NCI-H1930 (cell line): ENCODE measurements around the gene S100A13.
A peak's percentile ranks its signal among the peaks of the same experiment; 100 is the strongest.
"Not testable (repeated sequence)": the region's sequence is repeated elsewhere in the genome, so short reads cannot be mapped to it uniquely, and the experiment has no call there.

Experiments used
- DNase-seq, 2 experiments: peaks; one replicate each; lab custom pipeline; 2025; lab: John Stamatoyannopoulos, UW

S100A13 gene

DNA sequence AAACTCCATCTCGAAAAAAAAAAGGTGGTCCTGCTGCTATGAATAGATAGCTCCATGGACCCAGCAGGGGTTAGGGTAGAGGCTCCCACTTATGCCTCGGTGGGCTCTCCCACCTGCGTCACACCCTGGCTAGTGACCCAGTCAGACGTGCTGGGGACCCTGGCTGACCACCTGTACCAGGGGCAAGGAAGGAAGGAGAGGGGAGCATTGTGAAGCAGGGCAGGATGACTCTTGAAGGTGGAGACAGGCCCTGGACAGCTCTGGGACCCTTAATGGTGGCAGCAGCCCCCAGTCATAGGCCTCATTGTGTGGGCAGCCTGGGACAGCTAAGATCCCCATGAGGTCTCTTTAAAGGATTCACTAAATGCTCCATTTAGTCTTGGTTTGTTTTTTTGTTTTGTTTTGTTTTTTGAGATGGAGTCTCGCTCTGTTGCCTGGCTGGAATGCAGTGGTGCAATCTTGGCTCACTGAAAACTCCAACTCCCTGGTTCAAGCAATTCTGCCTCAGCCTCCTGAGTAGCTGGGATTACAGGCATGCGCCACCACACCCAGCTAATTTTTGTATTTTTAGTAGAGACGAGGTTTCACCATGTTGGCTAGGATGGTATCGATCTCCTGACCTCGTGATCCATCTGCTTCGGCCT, 20.8 kb upstream of the S100A13 start:
- no peak for DNase-seq

DNA sequence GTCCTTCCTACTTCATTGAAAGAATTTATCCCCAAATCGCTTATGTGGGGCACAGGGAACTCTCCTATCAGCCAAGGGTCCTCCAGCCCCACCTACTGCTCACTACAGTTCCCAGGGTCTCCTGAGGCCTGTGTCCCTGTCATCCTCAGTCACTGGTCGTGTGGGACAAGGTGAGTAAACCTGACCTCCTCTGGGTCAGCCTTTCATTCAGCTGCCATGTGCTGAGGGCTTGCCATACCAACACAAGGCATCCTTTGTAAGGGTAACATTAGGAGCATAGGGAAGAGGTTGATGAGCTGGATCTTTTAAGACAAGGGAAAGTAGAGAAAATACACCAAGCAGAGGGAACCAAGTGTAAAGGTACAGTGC, 20.0 kb upstream of the S100A13 start:
- DNase-seq: no peak

DNA sequence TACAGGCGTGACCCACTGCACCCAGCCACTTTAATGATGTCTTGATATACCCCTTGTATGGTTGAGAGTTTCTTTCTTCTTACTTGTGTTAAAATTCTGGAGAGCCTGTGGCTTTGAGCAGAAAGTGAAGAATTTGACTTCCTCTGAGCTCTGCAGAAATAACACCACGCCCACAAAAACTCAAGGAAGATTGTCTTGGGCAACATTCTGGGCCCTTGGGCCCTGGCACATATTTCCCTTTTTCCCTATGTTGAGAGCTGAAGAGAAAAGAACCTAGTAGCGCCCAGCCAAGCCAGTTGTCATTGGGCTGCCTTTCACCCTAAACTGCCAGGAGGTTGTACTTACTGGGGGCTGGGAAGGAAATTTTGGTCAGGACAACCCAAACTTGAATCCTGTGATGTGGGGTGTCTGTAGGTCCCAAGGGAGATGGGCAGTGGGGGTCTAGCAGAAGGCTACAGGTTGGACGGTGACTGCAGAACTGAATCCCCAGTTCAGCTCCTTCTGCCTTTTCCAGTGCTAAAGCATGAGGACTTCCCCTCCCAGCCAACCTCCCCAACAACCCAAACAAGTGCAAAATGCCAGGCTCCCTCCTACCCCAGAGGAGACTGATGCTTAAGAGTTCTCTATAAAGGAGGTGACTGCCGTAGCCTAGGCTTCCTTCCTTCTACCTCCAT, 19.5 kb upstream of the S100A13 start:
- no peak for DNase-seq

DNA sequence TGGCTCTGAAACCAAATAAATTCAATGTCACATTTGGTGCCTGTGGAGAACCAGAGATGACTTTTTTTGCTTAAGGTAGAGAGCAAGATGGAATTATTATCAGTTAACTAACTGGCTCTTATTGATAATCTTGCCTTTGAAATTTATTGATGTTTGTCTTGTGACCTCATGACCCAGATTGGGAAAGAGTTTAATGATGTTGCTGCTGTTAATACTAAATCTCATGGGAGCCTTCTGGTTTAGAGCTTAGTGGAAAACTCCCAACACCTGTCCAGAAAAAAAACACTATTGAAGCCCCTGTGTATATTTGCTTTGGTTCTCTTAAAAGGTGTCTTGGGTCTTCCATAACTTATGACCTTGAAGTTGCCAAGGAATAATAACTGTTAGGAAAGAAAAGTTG, 16.5 kb upstream of the S100A13 start:
- no peak for DNase-seq

DNA sequence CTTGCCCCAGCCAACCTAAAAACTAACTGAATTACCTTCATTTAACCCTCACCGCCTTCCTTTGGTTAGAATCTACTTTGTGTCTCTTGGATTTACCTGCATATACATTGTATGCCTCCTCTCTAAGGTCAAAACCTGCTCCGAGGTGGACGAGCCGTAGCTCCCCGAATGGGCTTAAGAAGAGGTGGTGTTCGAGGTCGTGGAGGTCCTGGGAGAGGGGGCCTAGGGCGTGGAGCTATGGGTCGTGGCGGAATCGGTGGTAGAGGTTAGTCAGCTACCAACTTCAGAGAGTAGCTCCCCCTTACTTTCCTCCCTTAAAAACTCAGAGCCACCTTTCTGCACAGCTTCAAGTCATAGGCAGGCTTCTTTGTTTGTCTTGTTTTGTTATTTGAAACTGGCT, 15.8 kb upstream of the S100A13 start:
- DNase-seq: no peak

DNA sequence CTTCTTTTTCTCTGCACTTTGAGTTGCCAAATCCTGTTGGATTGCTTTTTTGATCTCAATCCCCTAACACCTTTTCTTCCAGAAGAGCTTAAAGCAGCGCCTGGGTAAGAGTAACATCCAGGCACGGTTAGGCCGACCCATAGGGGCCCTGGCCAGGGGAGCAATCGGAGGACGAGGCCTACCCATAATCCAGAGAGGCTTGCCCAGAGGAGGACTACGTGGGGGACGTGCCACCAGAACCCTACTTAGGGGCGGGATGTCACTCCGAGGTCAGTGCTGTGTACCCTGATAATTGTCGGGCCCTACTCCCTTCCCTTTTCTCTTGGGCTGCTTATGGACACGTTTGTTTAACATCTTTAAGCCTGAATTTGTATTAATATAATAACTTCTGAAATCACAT, 14.9 kb upstream of the S100A13 start:
- DNase-seq: no peak

DNA sequence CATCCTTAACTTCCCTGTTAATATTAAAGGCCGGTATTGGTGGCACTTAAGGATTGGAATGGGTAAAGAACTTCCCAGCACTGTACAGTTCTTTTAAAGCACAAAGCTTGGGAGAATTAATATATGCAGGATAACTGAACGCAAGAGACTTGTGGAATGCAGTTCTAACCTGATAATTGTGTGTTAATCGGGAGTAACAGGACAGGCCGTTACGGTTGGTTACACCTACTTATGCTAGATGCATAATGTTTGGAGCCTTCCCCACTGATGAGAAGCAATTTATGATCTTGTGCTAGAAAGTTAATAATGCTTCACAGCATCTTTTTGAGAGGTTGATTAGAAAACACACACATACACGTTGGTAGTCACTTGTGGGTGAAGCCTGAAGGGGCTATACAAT, 13.6 kb upstream of the S100A13 start:
- no peak for DNase-seq

DNA sequence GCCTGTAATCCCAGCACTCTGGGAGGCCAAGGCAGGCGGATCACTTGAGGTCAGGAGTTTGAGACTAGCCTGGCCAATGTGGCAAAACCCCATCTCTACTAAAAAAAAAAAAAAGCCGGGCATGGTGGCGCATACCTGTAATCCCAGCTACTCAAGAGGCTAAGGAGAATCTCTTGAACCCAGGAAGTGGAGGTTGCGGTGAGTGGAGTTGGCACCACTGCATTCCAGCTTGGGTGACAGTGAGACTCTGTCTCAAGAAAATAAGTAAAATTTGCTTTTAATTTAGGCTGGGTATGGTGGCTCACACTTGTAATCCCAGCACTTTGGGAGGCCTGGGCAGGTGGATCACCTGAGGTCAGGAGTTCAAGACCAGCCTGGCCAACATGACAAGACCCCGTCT, 12.9 kb upstream of the S100A13 start:
- DNase-seq: not testable (repeated sequence)

DNA sequence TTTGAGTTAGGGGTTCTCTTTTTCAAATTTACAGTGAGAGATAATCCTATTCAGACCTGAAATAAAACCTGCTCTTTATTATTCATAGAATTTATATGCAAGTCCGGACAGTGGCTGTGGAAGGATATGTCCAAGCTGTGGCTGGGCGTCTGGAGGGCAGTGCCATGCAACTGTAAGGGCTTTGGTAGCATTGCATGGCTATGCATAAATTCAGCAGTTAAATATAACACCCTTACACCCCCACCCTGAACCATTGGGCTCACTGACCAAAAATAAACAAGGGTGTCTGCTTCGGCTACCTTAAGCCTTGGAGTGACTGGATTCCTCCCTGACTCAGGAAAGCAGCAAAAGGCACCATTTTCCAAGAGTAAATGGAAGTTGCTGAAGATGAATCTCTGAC, 12.0 kb upstream of the S100A13 start:
- DNase-seq: no peak

DNA sequence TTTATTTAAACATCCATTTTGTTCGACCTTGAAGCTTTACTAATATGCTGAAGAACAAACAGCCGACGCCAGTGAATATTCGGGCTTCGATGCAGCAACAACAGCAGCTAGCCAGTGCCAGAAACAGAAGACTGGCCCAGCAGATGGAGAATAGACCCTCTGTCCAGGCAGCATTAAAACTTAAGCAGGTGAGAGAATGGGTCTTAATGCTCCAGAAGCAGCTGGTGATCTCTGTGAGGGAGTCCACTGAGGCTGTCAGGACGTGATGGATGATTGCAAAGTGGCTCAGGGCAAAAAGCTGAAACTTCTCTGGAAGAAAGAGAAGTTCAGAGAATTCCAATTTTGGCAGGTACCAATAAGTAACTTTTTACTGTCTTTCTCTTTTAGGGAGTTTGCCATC, 11.0 kb upstream of the S100A13 start:
- DNase-seq: no peak

DNA sequence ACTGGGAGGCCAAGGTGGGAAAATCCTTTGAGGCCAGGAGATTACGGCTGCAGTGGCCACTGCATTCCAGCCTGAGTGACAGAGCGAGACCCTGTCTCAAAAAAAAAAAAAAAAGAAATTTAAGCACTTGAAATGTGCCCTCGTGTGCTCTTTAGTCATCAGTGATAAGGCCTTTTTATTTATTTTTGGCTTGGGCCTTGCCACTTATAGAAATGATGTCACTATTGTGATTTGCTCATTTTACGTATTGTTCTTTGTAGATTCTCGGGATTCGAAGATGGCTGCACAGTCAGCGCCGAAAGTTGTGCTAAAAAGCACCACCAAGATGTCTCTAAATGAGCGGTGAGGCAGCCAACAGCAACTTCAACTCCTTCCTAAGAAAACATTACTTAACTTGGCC, 9.0 kb upstream of the S100A13 start:
- DNase-seq: no peak

DNA sequence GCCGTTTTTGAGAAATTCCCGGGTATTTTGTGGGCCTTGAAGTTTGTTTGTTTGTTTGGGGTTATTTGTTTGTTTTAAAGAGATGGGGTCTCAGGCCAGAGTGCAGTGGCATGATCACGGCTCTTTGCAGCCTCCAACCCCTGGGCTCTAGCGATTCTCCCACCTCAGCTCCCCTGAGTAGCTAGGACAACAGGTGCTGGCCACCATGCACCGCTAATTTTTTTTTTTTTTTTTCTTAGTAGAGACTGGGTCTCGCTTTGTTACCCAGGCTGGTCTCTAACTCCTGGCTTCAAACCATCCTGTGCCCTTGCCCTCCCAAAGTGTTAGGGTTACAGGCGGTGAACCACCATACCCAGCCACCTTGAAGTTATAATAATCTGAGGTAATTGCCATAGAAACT, 8.6 kb upstream of the S100A13 start:
- DNase-seq: no peak

DNA sequence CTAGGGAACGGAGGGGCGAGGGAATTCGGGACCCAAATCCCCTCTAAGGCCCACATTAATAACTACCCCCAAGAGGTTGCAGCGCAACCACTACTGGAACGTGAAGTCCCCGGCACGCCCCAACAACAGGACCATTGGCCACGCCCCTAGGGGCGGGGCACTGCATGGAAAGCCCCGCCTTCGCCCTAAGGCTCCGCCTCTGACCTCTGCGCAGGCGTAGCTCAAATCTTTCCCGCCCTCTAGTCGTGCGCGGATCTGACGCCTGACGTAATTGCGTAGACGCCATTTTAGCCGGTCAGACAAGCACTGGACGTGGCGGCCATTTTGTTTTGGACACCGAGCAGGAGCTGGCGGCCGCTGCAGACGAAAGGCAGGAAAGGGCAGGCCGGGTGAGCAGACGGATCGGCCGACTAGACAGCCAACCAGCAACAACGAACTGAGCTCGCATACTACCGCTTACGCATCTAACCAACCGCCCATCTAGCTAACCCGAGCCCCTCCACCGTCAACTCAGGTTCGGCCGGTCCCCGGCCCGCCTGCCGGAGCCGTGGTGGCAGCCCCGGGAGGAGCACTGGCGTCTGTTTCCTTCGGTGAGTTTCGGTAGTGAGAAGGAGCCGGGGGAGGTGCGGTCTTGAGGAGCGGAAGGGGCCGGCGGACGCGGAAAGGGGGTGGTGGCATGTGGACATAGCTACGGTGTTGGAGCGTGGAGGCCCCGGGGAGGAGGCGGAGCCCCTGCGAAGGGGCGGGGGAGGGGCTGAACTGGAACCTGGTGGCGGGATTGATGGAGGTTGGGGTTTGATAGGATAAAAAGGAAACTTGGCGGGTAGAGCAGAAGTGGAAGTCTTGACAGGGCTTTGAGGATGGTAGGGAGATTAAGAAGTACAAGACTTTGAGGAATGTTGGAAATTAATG, 6.7 kb upstream of the S100A13 start, which contains the start of gene CHTOP:
Gene CHTOP, plus strand, starts transcription at position 313 of the 912 bp plus-strand sequence. CDS start 2,523 bp downstream, outside the sequence.
- peak; percentile 96 for DNase-seq

DNA sequence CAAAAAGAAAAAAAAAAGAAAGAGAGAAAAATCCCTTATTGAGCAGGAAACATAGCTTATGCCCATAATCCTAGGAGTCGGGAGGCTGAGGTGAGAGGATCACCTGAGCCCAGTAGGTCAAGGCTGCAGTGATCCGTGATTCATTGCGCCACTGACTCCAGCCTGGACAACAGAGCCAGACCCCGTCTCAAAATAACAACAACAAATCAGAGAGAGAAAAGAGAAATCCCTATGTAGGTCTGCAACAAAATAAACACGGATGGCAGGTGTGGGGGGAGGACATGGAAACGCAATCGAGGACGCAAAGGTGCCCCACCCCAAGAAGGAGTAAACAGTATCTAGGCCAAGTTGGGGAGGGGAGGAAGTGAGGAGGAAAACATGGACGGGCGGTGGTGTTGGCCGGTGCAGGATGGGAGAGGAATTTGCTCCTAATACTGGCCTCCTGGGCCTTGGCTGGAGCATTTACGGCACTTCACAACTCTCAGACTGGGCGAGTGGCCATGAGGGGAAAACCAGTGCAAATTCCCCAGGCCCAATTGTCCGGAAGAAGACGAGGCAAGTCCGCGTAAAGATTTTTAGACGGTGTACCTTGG, 6.0 kb upstream of the S100A13 start:
- no peak for DNase-seq

DNA sequence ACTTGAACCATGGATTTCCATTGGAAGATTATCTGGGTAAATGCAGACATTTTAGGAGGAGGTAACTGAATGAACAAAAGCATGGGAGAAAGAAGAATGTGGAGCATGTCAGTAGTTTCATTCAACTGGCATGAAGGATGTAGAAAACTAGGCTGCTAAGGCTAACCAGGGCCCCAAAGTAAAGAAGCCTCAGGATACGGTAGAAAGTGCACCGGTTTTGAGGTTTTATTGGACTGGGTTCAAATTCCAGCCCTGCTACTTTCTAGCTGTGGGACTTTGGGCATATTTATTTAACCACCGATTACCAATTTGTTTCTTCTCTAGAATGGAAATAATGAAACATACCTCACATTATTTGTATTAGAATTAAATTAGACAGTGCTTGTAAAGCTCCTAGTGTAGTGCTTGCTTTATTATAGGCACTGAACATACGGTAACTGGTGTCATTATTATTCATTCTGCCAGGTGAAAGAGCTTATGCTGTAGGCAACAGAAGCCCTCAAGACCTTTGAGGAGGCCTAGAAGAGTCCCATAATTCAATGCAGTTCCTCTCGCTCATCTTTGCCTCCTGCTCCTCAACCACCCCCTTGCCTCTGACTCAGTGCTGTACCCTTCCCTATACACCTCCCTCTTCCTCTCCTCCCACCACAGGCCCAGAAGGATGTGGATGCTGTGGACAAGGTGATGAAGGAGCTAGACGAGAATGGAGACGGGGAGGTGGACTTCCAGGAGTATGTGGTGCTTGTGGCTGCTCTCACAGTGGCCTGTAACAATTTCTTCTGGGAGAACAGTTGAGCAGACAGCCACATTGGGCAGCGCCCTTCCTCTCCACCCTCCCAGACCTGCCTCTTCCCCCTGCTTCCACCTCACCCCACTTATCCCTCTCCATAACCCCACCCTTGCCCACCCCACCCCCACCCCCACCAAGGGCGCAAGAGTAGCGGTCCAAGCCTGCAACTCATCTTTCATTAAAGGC, 4.0 kb upstream of the S100A13 start:
- DNase-seq: no peak

DNA sequence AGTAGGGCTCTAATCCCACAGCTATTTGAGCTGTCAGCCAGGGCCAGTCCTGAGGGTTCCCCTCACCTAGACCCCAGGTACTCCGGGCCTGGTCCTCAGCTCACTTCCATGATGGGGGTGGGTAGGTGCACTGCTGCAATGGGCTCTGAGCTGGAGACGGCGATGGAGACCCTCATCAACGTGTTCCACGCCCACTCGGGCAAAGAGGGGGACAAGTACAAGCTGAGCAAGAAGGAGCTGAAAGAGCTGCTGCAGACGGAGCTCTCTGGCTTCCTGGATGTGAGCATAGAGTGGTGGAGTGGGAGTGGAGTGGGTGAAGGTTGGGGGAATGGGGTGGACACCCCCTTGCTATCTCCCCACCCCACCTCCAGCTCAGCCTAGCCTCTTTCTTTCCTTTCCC, 3.1 kb upstream of the S100A13 start:
- DNase-seq: no peak

DNA sequence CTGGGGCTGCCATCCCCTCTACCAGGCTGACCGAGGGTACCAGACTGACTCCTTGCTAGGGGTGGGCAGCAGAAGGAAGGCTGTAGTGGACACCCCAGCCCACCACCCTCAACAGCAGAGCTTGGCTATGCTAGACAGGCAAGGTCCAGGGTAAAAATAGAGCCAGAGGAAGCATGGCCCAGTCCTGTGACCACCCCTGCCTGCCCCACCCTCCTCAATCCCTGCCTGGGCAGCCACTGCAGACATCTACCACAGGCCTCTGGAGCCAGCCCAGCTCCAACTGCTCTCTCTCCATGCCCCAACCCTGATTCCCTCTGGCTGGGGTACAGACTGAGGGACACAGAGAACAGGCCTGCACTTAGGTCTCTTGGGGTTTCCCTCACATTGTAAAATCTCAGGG, 2.7 kb upstream of the S100A13 start:
- DNase-seq: no peak

DNA sequence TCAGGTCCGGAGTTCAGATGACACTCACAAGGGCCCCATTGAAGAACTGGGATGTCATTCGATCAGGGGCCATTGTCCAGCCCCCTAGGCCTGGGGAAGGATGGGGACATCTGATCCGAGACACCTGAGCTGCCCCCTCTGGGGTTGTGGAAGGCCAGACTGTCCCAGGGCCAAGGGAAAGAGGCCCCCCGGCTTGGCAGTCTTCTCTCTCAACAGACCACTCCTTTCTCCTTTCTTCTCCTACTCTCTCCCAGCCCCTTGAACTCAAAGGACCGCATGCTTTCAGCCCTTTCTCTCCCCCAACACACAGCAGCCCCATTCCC, 2.0 kb upstream of the S100A13 start:
- no peak for DNase-seq

DNA sequence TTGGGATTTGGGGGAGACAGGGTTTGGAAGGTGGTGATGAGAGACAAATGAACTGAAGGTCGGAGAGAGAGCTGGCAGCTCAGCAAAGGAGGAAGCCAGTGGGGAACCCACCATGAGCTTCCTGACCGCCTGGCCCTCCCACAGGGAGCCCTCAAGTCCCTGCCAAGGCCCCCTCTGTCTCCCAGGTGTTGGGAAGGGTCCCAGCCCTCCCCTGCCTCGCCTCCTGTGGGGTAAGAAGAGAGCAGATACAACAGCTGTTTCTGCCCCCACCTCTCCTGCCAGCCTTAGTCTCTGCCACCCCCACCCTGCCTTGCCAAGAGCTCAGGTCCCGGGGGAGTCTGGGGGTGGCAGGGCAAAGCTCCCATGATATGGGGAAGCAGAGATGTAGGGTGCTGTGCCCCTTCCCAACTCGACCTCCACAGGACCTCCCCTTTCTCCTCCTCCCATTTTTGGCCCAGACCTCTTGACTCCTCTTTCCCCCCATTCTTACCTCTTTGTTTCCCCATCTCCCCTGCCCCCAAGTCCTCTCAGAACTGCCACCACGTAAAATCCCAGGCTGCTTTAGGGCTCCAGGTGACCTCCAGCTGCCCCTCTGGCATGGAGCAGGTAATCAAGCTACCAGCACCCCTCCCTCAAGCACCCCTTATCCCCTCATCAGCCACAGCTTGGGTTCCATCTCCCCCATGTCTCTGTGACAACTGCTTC, 1.5 kb upstream of the S100A13 start:
- no peak for DNase-seq

DNA sequence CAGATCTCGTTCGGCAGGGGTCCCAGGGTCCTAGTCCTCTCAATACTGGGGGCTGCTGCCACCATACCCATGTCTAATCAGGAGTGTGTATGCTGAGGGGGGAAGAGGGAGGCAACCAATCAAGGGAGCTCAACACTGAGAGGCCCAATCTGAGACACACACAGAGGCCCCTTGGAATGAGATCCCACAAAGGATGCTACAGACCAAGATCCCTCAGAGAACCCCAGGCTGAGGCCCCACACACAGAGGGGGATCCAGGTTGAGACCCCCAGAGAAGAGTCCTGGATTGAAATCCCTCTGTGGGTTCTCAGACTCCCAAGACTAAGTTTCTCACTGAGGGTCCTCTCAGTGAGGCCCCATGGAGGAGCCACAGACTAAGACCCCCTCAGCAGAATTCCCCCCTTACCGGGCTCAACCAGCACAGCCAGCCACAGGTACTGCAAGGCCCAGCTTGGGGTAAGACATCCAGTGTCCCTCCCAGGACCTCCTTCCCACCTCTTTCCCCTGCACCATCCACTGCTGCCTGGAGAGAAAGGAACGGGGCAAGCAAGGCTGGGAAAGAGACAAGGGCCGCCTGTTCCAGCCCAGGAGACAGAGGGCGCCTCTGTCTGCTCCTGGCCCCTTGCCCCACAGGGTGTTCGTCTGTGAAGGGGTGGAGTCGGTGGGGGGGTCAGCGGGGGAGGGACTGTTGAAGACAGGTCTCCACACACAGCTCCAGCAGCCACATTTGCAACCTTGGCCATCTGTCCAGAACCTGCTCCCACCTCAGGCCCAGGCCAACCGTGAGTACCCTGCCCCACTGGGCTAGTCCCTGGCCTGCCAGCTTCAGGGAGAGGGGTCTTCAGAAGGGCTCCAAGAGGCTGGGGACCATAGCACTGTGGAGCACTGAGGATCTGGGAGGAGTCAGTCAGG, 666 bp upstream of the S100A13 start, which contains the start of gene S100A1:
Gene S100A1, plus strand, starts transcription at position 720 of the 912 bp plus-strand sequence. CDS start 2,088 bp downstream, outside the sequence.
- DNase-seq: no peak
